NB4 (cell line): ENCODE measurements around the gene BACE2.

Source experiments
- DNase-seq: peaks from one replicate; pipeline ENCODE4 v3.0.0; 2010; ENCODE audit warnings: low read depth
- H3K4me3 ChIP-seq: one replicate; pipeline ENCODE4 v1.5.1; 2011; ENCODE audit warnings: mild to moderate bottlenecking, low read depth, low read length, moderate library complexity
- CTCF ChIP-seq: IDR thresholded peaks from one replicate; pipeline ENCODE4 v1.5.1; 2012; ENCODE audit warnings: low read depth, low read length
- MAX ChIP-seq: IDR thresholded peaks from 2 replicates; pipeline ENCODE4 v1.6.1; 2011; ENCODE audit warnings: low read depth, low read length
- MYC ChIP-seq: IDR thresholded peaks from 2 replicates; pipeline ENCODE4 v1.6.1; 2011; ENCODE audit warnings: low read depth, low read length
- POLR2A ChIP-seq: IDR thresholded peaks from 2 replicates; pipeline ENCODE4 v1.6.1; 2011; ENCODE audit warnings: mild to moderate bottlenecking; ENCODE audit not compliant: insufficient read length; ENCODE audit errors: extremely low read depth

Gene BACE2

GRCh38 chr21:41204736-41205135, 36.8 kb downstream of the BACE2 start:
- TF ChIP-seq POLR2A = no peak
- TF ChIP-seq MAX = no peak
- no peak for TF ChIP-seq CTCF
- TF ChIP-seq MYC = no peak
- no peak for DNase-seq
- H3K4me3 ChIP-seq = no peak overlapping the region

GRCh38 chr21:41207401-41208375, 39.7 kb downstream of the BACE2 start:
- DNase-seq = no peak
- H3K4me3 ChIP-seq = no peak overlapping the region
- TF ChIP-seq MYC = no peak
- TF ChIP-seq MAX = no peak
- no peak for TF ChIP-seq POLR2A
- no peak for TF ChIP-seq CTCF

- H3K4me3 ChIP-seq = no peak overlapping the region
- DNase-seq = no peak
- TF ChIP-seq POLR2A = no peak
- TF ChIP-seq CTCF = no peak
- no peak for TF ChIP-seq MYC
- TF ChIP-seq MAX = no peak
These were observed 40.4 kb downstream of the BACE2 start for GRCh38 chr21:41208376-41208763.

GRCh38 chr21:41209016-41209619, 41.2 kb downstream of the BACE2 start:
- DNase-seq = no peak
- no peak overlapping the region for H3K4me3 ChIP-seq
- TF ChIP-seq MYC (no peak), MAX (no peak), POLR2A (no peak), CTCF (no peak)

GRCh38 chr21:41210426-41211059, 42.6 kb downstream of the BACE2 start:
- no peak for TF ChIP-seq MYC
- no peak for TF ChIP-seq MAX
- no peak for TF ChIP-seq POLR2A
- no peak overlapping the region for H3K4me3 ChIP-seq
- no peak for DNase-seq
